ENCODE data around the gene MYO3B. TPM values are rescaled to one million over a fixed set of nuclear protein-coding genes. Genes with fewer than 3 reads are reported as not detected.

The MYO3B gene
- polyA plus RNA-seq, 1 experiment, result 0.10 TPM

DNA sequence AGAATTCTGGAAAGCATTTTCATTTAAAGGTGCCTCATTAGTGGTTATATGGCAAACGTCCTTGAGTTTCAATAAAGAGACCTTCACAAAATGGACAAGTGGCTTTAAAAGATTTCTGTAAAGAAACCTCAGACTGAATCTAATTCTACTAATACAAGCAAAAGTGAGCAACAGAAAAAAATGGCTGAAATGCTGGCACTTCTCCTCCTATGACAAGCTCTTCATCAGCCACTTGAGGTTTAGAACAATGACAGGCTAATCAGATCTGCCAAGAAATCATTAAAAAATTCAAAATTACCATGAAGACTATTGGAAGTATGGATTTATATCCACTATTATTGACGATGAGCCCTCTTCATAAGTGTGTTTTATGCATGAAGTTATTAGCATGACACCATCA lies 71.8 kb downstream of the MYO3B start:
- TF ChIP-seq, protein P1, sequence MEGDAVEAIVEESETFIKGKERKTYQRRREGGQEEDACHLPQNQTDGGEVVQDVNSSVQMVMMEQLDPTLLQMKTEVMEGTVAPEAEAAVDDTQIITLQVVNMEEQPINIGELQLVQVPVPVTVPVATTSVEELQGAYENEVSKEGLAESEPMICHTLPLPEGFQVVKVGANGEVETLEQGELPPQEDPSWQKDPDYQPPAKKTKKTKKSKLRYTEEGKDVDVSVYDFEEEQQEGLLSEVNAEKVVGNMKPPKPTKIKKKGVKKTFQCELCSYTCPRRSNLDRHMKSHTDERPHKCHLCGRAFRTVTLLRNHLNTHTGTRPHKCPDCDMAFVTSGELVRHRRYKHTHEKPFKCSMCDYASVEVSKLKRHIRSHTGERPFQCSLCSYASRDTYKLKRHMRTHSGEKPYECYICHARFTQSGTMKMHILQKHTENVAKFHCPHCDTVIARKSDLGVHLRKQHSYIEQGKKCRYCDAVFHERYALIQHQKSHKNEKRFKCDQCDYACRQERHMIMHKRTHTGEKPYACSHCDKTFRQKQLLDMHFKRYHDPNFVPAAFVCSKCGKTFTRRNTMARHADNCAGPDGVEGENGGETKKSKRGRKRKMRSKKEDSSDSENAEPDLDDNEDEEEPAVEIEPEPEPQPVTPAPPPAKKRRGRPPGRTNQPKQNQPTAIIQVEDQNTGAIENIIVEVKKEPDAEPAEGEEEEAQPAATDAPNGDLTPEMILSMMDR (IDR thresholded peaks at IDR 0.05; ENCODE audit: low read depth, low read length), result no peak
- POLR2A ChIA-PET, result no interaction called here

DNA sequence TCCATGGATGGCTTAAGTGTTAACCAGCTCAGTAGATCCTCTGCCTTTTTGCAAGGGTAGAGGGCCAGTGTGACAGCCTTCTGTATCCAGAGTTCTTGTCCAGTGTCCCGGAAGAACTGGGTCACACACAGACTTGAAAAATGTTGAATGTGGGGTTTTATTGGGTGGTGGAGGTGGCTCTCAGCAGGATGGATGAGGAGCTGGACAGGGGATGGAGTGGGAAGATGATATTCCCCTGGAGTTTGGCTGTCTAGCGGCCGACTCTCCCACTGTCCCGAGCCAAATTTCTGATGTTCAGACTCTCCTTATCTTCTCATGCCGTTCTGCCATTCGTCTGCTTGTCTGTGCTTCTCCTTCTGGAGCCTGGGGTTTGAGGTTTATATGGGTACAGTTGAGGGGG lies 72.6 kb downstream of the MYO3B start:
- CTCF ChIA-PET, result interaction anchor here (1.8 kb wide), 1 partner anchor 14 kb away, joined by 8 read pairs; no protein-coding TSS in a partner anchor
- Histone ChIP-seq H3K4me3 (ENCODE audit: low read depth, low read length) (no peak overlapping the region), H3K27ac (ENCODE audit: low read depth, low read length) (no peak overlapping the region), H3K9me3 (ENCODE audit: control insufficient read depth, insufficient read depth, low read length) (no peaks in the 10 kb centered on the region), H3K27me3 (ENCODE audit: control insufficient read depth, insufficient read depth, low read length) (no peaks in the 10 kb centered on the region)
- POLR2A ChIA-PET, result no interaction called here
- no peak for DNase-seq (ENCODE audit: low read depth, low spot score)
- TF ChIP-seq, protein P1 (IDR thresholded peaks at IDR 0.05; ENCODE audit: low read depth, low read length), result no peak

More for the DNA sequence above, 71.8 kb downstream of the MYO3B start:
- Histone ChIP-seq H3K27ac (ENCODE audit: low read depth, low read length) (no peak overlapping the region), H3K27me3 (ENCODE audit: control insufficient read depth, insufficient read depth, low read length) (no peaks in the 10 kb centered on the region), H3K4me3 (ENCODE audit: low read depth, low read length) (no peak overlapping the region), H3K9me3 (ENCODE audit: control insufficient read depth, insufficient read depth, low read length) (no peaks in the 10 kb centered on the region)
- no peak for DNase-seq (ENCODE audit: low read depth, low spot score)
- CTCF ChIA-PET, result interaction anchor here (1.0 to 1.8 kb wide), 3 partner anchors 10 to 623 kb away, joined by 3 to 8 read pairs (median 4); no protein-coding TSS in a partner anchor

DNA sequence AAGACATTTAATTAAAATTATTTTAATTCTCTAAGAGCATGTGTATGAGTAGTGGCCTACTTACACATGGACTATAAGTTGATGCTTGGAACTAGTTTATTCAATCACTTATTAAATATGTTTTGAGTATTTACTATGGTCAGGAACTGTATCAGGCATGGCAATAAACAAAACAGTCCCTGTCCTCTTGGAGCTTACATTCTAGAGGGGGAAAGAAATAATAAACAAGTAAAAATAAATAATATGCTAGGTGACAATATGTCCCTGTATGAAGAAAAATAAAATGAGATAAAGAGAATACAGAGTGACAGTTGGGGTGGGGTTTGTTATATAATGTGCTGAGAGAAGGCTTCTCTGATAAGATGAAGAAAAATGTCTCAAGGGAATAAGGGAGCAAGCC lies 74.5 kb downstream of the MYO3B start:
- Histone ChIP-seq H3K27me3 (ENCODE audit: control insufficient read depth, insufficient read depth, low read length) (no peaks in the 10 kb centered on the region), H3K27ac (ENCODE audit: low read depth, low read length) (no peak overlapping the region), H3K9me3 (ENCODE audit: control insufficient read depth, insufficient read depth, low read length) (no peaks in the 10 kb centered on the region), H3K4me3 (ENCODE audit: low read depth, low read length) (no peak overlapping the region)
- ChIA-PET CTCF (no interaction called here), POLR2A (no interaction called here)
- TF ChIP-seq, protein P1 (IDR thresholded peaks at IDR 0.05; ENCODE audit: low read depth, low read length), result no peak
- no peak for DNase-seq (ENCODE audit: low read depth, low spot score)

DNA sequence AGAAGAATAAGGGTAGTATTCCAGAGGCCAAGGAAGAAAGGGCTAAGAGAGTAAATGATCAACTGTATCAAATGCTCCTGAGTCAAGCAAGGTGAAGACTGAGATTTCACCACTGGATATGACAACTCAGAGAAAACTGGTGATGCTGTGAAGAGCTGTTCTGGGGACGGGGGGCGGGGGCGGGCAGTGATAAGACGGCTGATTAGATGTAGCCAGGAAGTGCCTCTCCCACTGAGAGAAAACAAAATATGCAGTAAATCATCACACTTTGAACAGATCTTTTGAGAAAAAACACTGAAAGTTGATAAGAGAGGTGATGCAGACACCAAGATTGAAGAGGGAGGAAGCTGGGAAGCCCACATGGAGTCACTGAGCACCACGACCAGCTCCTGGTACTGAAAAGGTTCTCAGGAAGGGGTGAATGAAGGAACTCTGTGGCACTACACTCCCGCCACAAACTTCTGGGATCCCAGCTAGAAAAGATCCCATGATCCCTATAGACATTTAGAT lies 75.8 kb downstream of the MYO3B start:
- CTCF ChIA-PET, result no interaction called here
- Histone ChIP-seq H3K27me3 (ENCODE audit: control insufficient read depth, insufficient read depth, low read length) (no peaks in the 10 kb centered on the region), H3K27ac (ENCODE audit: low read depth, low read length) (no peak overlapping the region), H3K9me3 (ENCODE audit: control insufficient read depth, insufficient read depth, low read length) (no peaks in the 10 kb centered on the region), H3K4me3 (ENCODE audit: low read depth, low read length) (no peak overlapping the region)
- DNase-seq (ENCODE audit: low read depth, low spot score), result no peak
- POLR2A ChIA-PET, result no interaction called here
- TF ChIP-seq, protein P1 (IDR thresholded peaks at IDR 0.05; ENCODE audit: low read depth, low read length), result no peak

DNA sequence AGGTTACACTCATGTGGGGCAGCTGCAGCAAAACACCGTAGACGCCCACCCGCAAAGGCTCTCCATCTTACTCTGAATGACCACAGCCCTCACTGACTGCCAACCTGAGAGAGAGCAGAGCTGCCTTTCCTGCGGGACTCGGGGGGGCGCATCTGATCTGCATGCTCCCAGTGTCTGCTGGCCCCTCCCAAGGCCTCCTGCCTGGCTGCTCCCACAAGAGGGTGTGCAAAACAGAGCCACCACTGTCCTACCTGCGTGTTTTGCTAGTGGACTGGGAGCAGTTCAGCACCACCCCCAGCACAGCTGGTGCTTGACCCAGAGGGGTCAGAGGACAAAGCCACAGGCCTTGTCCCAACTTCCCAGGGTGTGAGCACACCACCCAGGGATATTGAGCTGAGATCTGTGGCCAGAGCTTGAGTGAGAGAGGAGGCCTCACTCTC lies 76.4 kb downstream of the MYO3B start:
- no peaks in the 10 kb centered on the region for H3K9me3 ChIP-seq (ENCODE audit: control insufficient read depth, insufficient read depth, low read length)
- TF ChIP-seq, protein P1 (IDR thresholded peaks at IDR 0.05; ENCODE audit: low read depth, low read length), result no peak
- H3K27ac ChIP-seq (ENCODE audit: low read depth, low read length), result no peak overlapping the region
- ChIA-PET POLR2A (no interaction called here), CTCF (no interaction called here)
- no peak for DNase-seq (ENCODE audit: low read depth, low spot score)
- H3K27me3 ChIP-seq (ENCODE audit: control insufficient read depth, insufficient read depth, low read length), result no peaks in the 10 kb centered on the region
- no peak overlapping the region for H3K4me3 ChIP-seq (ENCODE audit: low read depth, low read length)
